Transverse colon (tissue), 4 donors: ENCODE data around the gene INTS15. TPM values are rescaled to one million over a fixed set of nuclear protein-coding genes. Genes with fewer than 3 reads are reported as not detected.

Source experiments
- DNase-seq: peaks from one replicate; pipeline ENCODE4 v3.0.0-alpha.2; 2019
- H3K27ac ChIP-seq, 4 donors: fragments of 200-600 bp; sonication (generic); 2 replicates each; pipeline ENCODE4 v1.5.1; 2016 to 2018; ENCODE audit warnings: inconsistent platforms in 4 of 4
- H3K27me3 ChIP-seq: fragments of 200-600 bp; sonication (generic); 2 replicates; pipeline ENCODE4 v1.5.1; 2017; ENCODE audit warnings: inconsistent platforms
- H3K36me3 ChIP-seq, 4 donors: fragments of 200-600 bp; sonication (generic); 2 replicates each; pipeline ENCODE4 v1.5.1; 2017 to 2019; ENCODE audit warnings: inconsistent platforms in 4 of 4
- H3K4me1 ChIP-seq, 4 donors: fragments of 200-600 bp; sonication (generic); 2 replicates each; pipeline ENCODE4 v1.5.1; 2017 to 2020; ENCODE audit warnings: inconsistent platforms in 4 of 4
- H3K4me3 ChIP-seq, 4 donors: fragments of 200-600 bp; sonication (generic); 1 replicate in 1 of 4; 2 replicates in 3 of 4; pipeline versions ENCODE4 v1.5.1 to v1.6.1; 2017 to 2019; ENCODE audit warnings: inconsistent platforms in 4 of 4
- H3K9me3 ChIP-seq, 2 donors: fragments of 200-600 bp; sonication (generic); 2 replicates each; pipeline ENCODE4 v1.5.1; 2017 to 2019; ENCODE audit warnings: inconsistent platforms in 2 of 2
- EP300 ChIP-seq: sonication (generic); formaldehyde crosslinking; IDR thresholded peaks from one replicate; pipeline ENCODE4 v1.6.1; 2017; ENCODE audit warnings: antibody characterized with exemption, low read depth
- POLR2A ChIP-seq: fragments of 450-650 bp; IDR thresholded peaks from one replicate; pipeline ENCODE4 v1.6.1; 2016; ENCODE audit warnings: antibody characterized with exemption, mild to moderate bottlenecking, moderate library complexity
- POLR2AphosphoS5 ChIP-seq, 3 donors: sonication (generic); formaldehyde crosslinking; IDR thresholded peaks; one replicate each; pipeline ENCODE4 v1.6.1; 2016; ENCODE audit warnings: antibody characterized with exemption in 3 of 3
- WGBS, 2 donors: methylation state at CpG; one replicate each; pipeline ENCODE4 v1.1.5; 2018; ENCODE audit warnings: low coverage in 1 of 2; 5-methylcytosine and 5-hydroxymethylcytosine counted together
- in situ Hi-C, 4 donors: fragments of 200-750 bp; cut with MboI; loops; one replicate each; pipeline versions ENCODE4 v1.15.0 to v1.15.1; 2017; ENCODE audit warnings: low sequenced_read_pairs in 3 of 4, low pct_ligation_motif_present in 1 of 4, low pct_unique_long_range_greater_than_20kb in 1 of 4
- intact Hi-C: fragments of 100-400 bp; cut with DNase I; formaldehyde crosslinking; loops from one replicate; pipeline ENCODE4 v1.15.1; 2023; ENCODE audit warnings: low total_unique reads
- total RNA-seq, 4 donors: library from RNA; depleted of rRNA; stranded (reverse); fragments of >200 nt; gene quantifications; one replicate each; pipeline ENCODE4 v1.1.0, GENCODE V29; 2016
- TF ChIP-seq, protein P1 (sequence below), 5 experiments: fragments of 200-600 bp in 3 of 5; fragments of 450-650 bp in 2 of 5; sonication (generic) in 3 of 5; IDR thresholded peaks; 1 replicate in 2 of 5; 2 replicates in 3 of 5; pipeline ENCODE4 v1.5.1; 2016 to 2017; ENCODE audit warnings: antibody characterized with exemption in 5 of 5, inconsistent platforms in 3 of 5, mild to moderate bottlenecking in 2 of 5, moderate library complexity in 1 of 5

Gene INTS15
- total RNA-seq, 4 donors from 2014 or later: 21.8 to 56.5 (median 32.6) TPM

GRCh38 chr7:6546498-6547251 is 43.1 kb upstream of the INTS15 start:
- H3K4me3 ChIP-seq: no peak overlapping the region
- no peaks in the 10 kb centered on the region for H3K27me3 ChIP-seq
- H3K4me1 ChIP-seq: no peaks in the 10 kb centered on the region
- no peaks in the 10 kb centered on the region for H3K36me3 ChIP-seq
- intact Hi-C loops (loop anchor here (10.0 kb wide), 1 partner anchor 342 kb away; no protein-coding TSS in a partner anchor), in situ Hi-C loops (no loop called here)
- DNase-seq: no peak
- 66 to 76% methylated on average over 5 to 12 of the region's 12 CpGs for WGBS, 2 donors
- no peak overlapping the region for H3K27ac ChIP-seq
- TF ChIP-seq, protein P1, sequence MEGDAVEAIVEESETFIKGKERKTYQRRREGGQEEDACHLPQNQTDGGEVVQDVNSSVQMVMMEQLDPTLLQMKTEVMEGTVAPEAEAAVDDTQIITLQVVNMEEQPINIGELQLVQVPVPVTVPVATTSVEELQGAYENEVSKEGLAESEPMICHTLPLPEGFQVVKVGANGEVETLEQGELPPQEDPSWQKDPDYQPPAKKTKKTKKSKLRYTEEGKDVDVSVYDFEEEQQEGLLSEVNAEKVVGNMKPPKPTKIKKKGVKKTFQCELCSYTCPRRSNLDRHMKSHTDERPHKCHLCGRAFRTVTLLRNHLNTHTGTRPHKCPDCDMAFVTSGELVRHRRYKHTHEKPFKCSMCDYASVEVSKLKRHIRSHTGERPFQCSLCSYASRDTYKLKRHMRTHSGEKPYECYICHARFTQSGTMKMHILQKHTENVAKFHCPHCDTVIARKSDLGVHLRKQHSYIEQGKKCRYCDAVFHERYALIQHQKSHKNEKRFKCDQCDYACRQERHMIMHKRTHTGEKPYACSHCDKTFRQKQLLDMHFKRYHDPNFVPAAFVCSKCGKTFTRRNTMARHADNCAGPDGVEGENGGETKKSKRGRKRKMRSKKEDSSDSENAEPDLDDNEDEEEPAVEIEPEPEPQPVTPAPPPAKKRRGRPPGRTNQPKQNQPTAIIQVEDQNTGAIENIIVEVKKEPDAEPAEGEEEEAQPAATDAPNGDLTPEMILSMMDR (IDR thresholded peaks at IDR 0.05): no peak
- TF ChIP-seq POLR2A: no peak
- no peak for TF ChIP-seq POLR2AphosphoS5 (IDR thresholded peaks at IDR 0.05)
- TF ChIP-seq EP300: no peak
- no peaks in the 10 kb centered on the region for H3K9me3 ChIP-seq

- no peak for DNase-seq
- H3K36me3 ChIP-seq: no peaks in the 10 kb centered on the region
- in situ Hi-C loops (no loop called here), intact Hi-C loops (loop anchor here (10.0 kb wide), 1 partner anchor 343 kb away; no protein-coding TSS in a partner anchor)
- H3K27ac ChIP-seq: no peak overlapping the region
- whole genome bisulfite sequencing, 2 donors: 96 to 100% methylated on average over 1 of the region's 1 CpG
- H3K4me1 ChIP-seq: no peaks in the 10 kb centered on the region
- H3K4me3 ChIP-seq: no peak overlapping the region
- H3K9me3 ChIP-seq: no peaks in the 10 kb centered on the region
- TF ChIP-seq EP300 (no peak), POLR2A (no peak), POLR2AphosphoS5 (IDR thresholded peaks at IDR 0.05) (no peak)
- TF ChIP-seq, protein P1 (IDR thresholded peaks at IDR 0.05): no peak
- no peaks in the 10 kb centered on the region for H3K27me3 ChIP-seq
Measured at GRCh38 chr7:6547400-6547799, 42.4 kb upstream of the INTS15 start.

DNA sequence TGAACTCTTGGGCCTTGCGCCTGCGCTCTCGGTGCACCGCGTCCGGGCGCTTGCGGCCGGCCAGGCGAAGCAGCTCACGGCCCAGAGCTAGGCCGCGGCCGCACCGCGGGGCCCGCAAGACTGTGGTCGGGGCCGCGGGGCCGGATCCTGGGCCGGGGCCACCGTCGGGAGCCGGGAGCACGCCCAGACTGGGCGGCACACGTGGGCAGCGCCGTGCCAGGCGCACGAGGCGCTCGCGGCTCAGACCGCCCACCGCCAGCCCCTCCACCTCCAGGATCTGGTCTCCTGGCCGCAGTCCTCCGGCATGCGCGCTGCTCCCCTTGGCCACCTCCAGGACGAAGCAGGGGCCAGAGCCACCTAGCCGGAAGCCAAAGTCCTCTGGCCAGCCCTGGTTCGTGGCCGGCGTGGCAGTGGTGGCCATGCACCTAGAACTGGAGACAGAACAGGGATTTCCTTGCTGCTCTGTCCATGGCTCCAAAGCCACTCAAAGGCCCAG is 38.8 kb upstream of the INTS15 start, which contains the start of gene GRID2IP:
GRID2IP (minus strand) TSS at position 446 of the 496 bp plus-strand sequence; CDS start at position 421, 25 bp downstream.
- WGBS, 2 donors: 86% methylated on average over 27 of the region's 46 CpGs; no CpG with 5 or more reads in 1 of the 2 donors
- no peaks in the 10 kb centered on the region for H3K36me3 ChIP-seq
- no peaks in the 10 kb centered on the region for H3K27me3 ChIP-seq
- H3K9me3 ChIP-seq: no peaks in the 10 kb centered on the region
- no peaks in the 10 kb centered on the region for H3K4me1 ChIP-seq
- in situ Hi-C loops: no loop called here
- intact Hi-C loops: no loop called here
- no peak within 1 kb of the TSS for H3K4me3 ChIP-seq
- no peak within 1 kb of the TSS for H3K27ac ChIP-seq
- TF ChIP-seq EP300: no peak
- no peak for DNase-seq

- H3K4me1 ChIP-seq: no peaks in the 10 kb centered on the region
- WGBS, 2 donors: 71% methylated on average over 7 of the region's 7 CpGs; no CpG with 5 or more reads in 1 of the 2 donors
- H3K36me3 ChIP-seq: no peaks in the 10 kb centered on the region
- in situ Hi-C loops: no loop called here
- H3K9me3 ChIP-seq: no peaks in the 10 kb centered on the region
- TF ChIP-seq, protein P1 (IDR thresholded peaks at IDR 0.05): no peak
- no peak for TF ChIP-seq POLR2A
- TF ChIP-seq EP300: no peak
- no peak for TF ChIP-seq POLR2AphosphoS5 (IDR thresholded peaks at IDR 0.05)
- intact Hi-C loops: no loop called here
- H3K4me3 ChIP-seq: no peak overlapping the region
- no peak overlapping the region for H3K27ac ChIP-seq
- no peaks in the 10 kb centered on the region for H3K27me3 ChIP-seq
- no peak for DNase-seq
Measured at GRCh38 chr7:6553448-6554044, 36.3 kb upstream of the INTS15 start.
